Endothelial cell of umbilical vein (primary cell): ENCODE results near the gene BLTP3B. TPM values are rescaled to one million over a fixed set of nuclear protein-coding genes. Genes with fewer than 3 reads are reported as not detected.

Experiments
- BruUV-seq: library from RNA; stranded (reverse); fragments of 400-500 nt; replicated peaks from 2 replicates; lab custom pipeline; 2021; lab: Mats Ljungman, UMichigan
- CTCF ChIA-PET: fragments of 300-600, 350-600 bp; sonication (Branson Sonifier 250); formaldehyde crosslinking; loops from one replicate; lab custom pipeline; 2021; ENCODE audit warnings: antibody characterized with exemption, inconsistent platforms; lab: Charles Lee
- POLR2A ChIA-PET: fragments of 300-600, 350-600 bp; sonication (Branson Sonifier 250); formaldehyde crosslinking; loops from one replicate; lab custom pipeline; 2021; ENCODE audit warnings: antibody characterized with exemption, inconsistent platforms; lab: Charles Lee
- DNase-seq: peaks from one replicate; pipeline ENCODE4 v3.0.0-alpha.2; 2011; ENCODE audit warnings: low read depth, low spot score
- FAIRE-seq: peaks from 2 replicates; lab custom pipeline; 2011; peaks lifted over from hg19 to GRCh38; lab: Jason Lieb, UNC
- H2AFZ ChIP-seq: 2 replicates; pipeline ENCODE4 v1.6.0; 2012; ENCODE audit warnings: low read depth, low read length, control low read depth, inconsistent platforms
- H3K27ac ChIP-seq: 2 replicates; pipeline ENCODE4 v1.5.1; 2011; ENCODE audit warnings: low read depth, mild to moderate bottlenecking, control low read depth, low read length, moderate library complexity; ENCODE audit not compliant: insufficient read depth
- H3K27me3 ChIP-seq, 2 experiments: 2 replicates each; pipeline versions ENCODE4 v1.6.0 to v1.6.1; 2011; ENCODE audit warnings: low read length in 2 of 2, mixed read lengths in 1 of 2; ENCODE audit not compliant: control insufficient read depth in 2 of 2, insufficient read depth in 2 of 2
- H3K36me3 ChIP-seq, 2 experiments: 2 replicates in 1 of 2; 3 replicates in 1 of 2; pipeline ENCODE4 v1.5.1; 2011; ENCODE audit warnings: low read length in 2 of 2, mild to moderate bottlenecking in 1 of 2, moderate library complexity in 1 of 2; ENCODE audit not compliant: control insufficient read depth in 2 of 2, insufficient read depth in 2 of 2; ENCODE audit errors: extremely low read depth in 1 of 2
- H3K4me1 ChIP-seq: 3 replicates; pipeline ENCODE4 v1.5.1; 2011; ENCODE audit warnings: mild to moderate bottlenecking, low read length; ENCODE audit not compliant: control insufficient read depth, insufficient read depth; ENCODE audit errors: extremely low read depth
- H3K4me2 ChIP-seq: 2 replicates; pipeline ENCODE4 v1.6.1; 2011; ENCODE audit warnings: low read length, control low read depth, mixed read lengths; ENCODE audit not compliant: insufficient read depth
- H3K4me3 ChIP-seq, 3 experiments: fragments of 200-600 bp in 1 of 3; sonication (generic), shearing (Covaris generic) in 1 of 3; replicated peaks in 1 of 3; 2 replicates each; pipeline ENCODE4 v1.5.1; 2011 to 2016; ENCODE audit warnings: control low read depth in 3 of 3, low read length in 3 of 3, mild to moderate bottlenecking in 2 of 3, inconsistent platforms in 1 of 3, low read depth in 1 of 3, moderate library complexity in 1 of 3; ENCODE audit not compliant: insufficient read depth in 1 of 3
- H3K79me2 ChIP-seq: 2 replicates; pipeline ENCODE4 v1.6.0; 2012; ENCODE audit warnings: low read length, inconsistent platforms; ENCODE audit not compliant: control insufficient read depth, insufficient read depth
- H3K9ac ChIP-seq: replicated peaks from 2 replicates; pipeline ENCODE3; 2011; ENCODE audit warnings: low read length, control low read depth; ENCODE audit not compliant: insufficient read depth; ENCODE audit errors: extremely low read depth
- H3K9me1 ChIP-seq: replicated peaks from 3 replicates; pipeline ENCODE4 v1.6.0; 2011; ENCODE audit warnings: mild to moderate bottlenecking, low read length; ENCODE audit not compliant: control insufficient read depth, insufficient read depth; ENCODE audit errors: extremely low read depth
- H3K9me3 ChIP-seq: replicated peaks from 2 replicates; pipeline ENCODE4 v1.5.1; 2012; ENCODE audit warnings: low read length, inconsistent platforms; ENCODE audit not compliant: control insufficient read depth, insufficient read depth
- H4K20me1 ChIP-seq: replicated peaks from 2 replicates; pipeline ENCODE3; 2011; ENCODE audit warnings: mild to moderate bottlenecking, low read length; ENCODE audit not compliant: control insufficient read depth, insufficient read depth; ENCODE audit errors: extremely low read depth
- EZH2 ChIP-seq: IDR thresholded peaks from 2 replicates; pipeline ENCODE4 v1.6.1; 2012; ENCODE audit warnings: borderline replicate concordance, low read depth, mild to moderate bottlenecking, moderate library complexity, low read length, inconsistent platforms; ENCODE audit not compliant: severe bottlenecking
- FOS ChIP-seq: IDR thresholded peaks from 2 replicates; pipeline ENCODE4 v1.6.1; 2011; ENCODE audit warnings: mild to moderate bottlenecking, low read length, moderate library complexity, borderline replicate concordance; ENCODE audit not compliant: insufficient read depth
- GATA2 ChIP-seq: IDR thresholded peaks from 2 replicates; pipeline ENCODE4 v1.7.0; 2011; ENCODE audit warnings: low read depth, mild to moderate bottlenecking, moderate library complexity, mixed read lengths, low read length; ENCODE audit not compliant: insufficient read length, insufficient read depth
- JUN ChIP-seq: IDR thresholded peaks from 2 replicates; pipeline ENCODE4 v1.6.1; 2011; ENCODE audit warnings: borderline replicate concordance, low read depth; ENCODE audit not compliant: insufficient read length, insufficient read depth
- MYC ChIP-seq: IDR thresholded peaks from one replicate; pipeline ENCODE4 v1.6.1; 2011; ENCODE audit warnings: mild to moderate bottlenecking, low read depth, low read length
- POLR2A ChIP-seq: IDR thresholded peaks from 2 replicates; pipeline ENCODE4 v1.6.1; 2012; ENCODE audit warnings: low read depth, mild to moderate bottlenecking, control low read depth, low read length
- POLR2AphosphoS5 ChIP-seq: IDR thresholded peaks from 2 replicates; pipeline ENCODE4 v1.6.1; 2012; ENCODE audit warnings: low read depth, mild to moderate bottlenecking, control low read depth, low read length, moderate library complexity; ENCODE audit not compliant: insufficient read depth
- dilution Hi-C: fragments of 300-500 bp; cut with MboI; formaldehyde crosslinking; loops from one replicate; pipeline ENCODE4 v1.15.0; 2019; ENCODE audit warnings: low sequenced_read_pairs; ENCODE audit not compliant: extremely low pct_ligation_motif_present
- intact Hi-C: fragments of 100-400 bp; cut with micrococcal nuclease; formaldehyde crosslinking; loops from one replicate; pipeline ENCODE4 v1.10.0; 2022
- polyA plus RNA-seq, 4 experiments: library from polyadenylated mRNA; depleted of rRNA in 3 of 4; stranded (reverse) in 3 of 4; unstranded in 1 of 4; fragments of >200 nt; gene quantifications; 2 replicates each; pipeline versions ENCODE4 v1.2.1 to v1.2.3, GENCODE V29; 2011 to 2012; ENCODE audit warnings: missing spikeins in 1 of 4
- total RNA-seq: library from RNA; stranded (reverse); gene quantifications from 2 replicates; pipeline ENCODE4 v1.2.3, GENCODE V29; 2021
- TF ChIP-seq, protein P1 (sequence below): IDR thresholded peaks from 2 replicates; pipeline ENCODE4 v1.6.1; 2011; ENCODE audit not compliant: insufficient read depth, insufficient read length
- TF ChIP-seq, protein P2 (sequence below), 2 donors: IDR thresholded peaks; 1 replicate in 1 of 2; 2 replicates in 1 of 2; pipeline ENCODE4 v1.5.1; 2011; ENCODE audit warnings: low read length in 2 of 2, mild to moderate bottlenecking in 2 of 2, moderate library complexity in 2 of 2, control low read depth in 1 of 2, inconsistent platforms in 1 of 2, low read depth in 1 of 2; ENCODE audit not compliant: insufficient read depth in 1 of 2; ENCODE audit errors: extremely low read depth in 1 of 2

The BLTP3B gene
- total and polyA plus RNA-seq, 2 donors (not counting 3 experiments of a cell fraction or from before 2014, with no cell fraction given): 5.4 to 17.9 TPM

DNA sequence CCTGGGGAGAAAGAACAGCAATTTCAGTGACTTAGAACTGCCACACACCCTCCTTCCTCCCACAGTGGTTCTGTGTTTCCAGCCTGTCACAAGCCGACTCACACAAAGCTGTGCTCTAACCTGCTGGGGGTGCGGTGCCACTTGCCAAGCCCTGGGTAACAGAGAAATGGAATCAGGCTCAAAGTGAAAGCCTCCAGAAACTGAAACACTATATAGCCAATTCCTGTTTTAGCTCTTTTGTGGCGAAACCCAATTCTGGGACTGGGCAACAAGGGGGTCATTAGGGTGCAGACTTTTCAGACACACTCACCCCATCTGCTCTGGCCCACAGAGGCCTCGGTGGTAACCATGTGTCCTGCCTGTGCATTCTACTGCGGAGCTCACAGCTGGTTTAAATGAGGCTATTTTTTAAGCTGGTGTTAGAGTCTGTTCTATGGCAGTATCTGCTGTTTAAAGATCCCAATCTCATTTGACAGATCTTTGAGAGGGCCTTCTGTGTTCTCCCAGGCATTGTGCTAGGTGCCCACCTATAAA lies 42.8 kb upstream of the BLTP3B start:
- DNase-seq: no peak
- no peaks in the 10 kb centered on the region for H3K79me2 ChIP-seq
- ChIA-PET POLR2A (no interaction called here), CTCF (interaction anchor here (1.0 kb wide), 1 partner anchor 31 kb away, joined by 3 read pairs; no protein-coding TSS in a partner anchor)
- H4K20me1 ChIP-seq: no peaks in the 10 kb centered on the region
- no peak for FAIRE-seq
- no peak overlapping the region for H2AFZ ChIP-seq
- H3K9ac ChIP-seq: no peak overlapping the region
- H3K27ac ChIP-seq: no peak overlapping the region
- H3K9me1 ChIP-seq: no peaks in the 10 kb centered on the region
- H3K4me2 ChIP-seq: no peak overlapping the region
- no TSS peak for BruUV-seq
- H3K4me1 ChIP-seq: no peaks in the 10 kb centered on the region
- intact Hi-C loops: no loop called here
- H3K9me3 ChIP-seq: no peaks in the 10 kb centered on the region
- H3K36me3 ChIP-seq: no peaks in the 10 kb centered on the region
- H3K4me3 ChIP-seq: no peak overlapping the region
- TF ChIP-seq, protein P1, sequence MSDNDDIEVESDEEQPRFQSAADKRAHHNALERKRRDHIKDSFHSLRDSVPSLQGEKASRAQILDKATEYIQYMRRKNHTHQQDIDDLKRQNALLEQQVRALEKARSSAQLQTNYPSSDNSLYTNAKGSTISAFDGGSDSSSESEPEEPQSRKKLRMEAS: no peak
- TF ChIP-seq POLR2A (no peak), MYC (no peak)
- H3K27me3 ChIP-seq: peaks cover 0 to 2% of the 10 kb centered on the region in 2 experiments
- dilution Hi-C loops: no loop called here

DNA sequence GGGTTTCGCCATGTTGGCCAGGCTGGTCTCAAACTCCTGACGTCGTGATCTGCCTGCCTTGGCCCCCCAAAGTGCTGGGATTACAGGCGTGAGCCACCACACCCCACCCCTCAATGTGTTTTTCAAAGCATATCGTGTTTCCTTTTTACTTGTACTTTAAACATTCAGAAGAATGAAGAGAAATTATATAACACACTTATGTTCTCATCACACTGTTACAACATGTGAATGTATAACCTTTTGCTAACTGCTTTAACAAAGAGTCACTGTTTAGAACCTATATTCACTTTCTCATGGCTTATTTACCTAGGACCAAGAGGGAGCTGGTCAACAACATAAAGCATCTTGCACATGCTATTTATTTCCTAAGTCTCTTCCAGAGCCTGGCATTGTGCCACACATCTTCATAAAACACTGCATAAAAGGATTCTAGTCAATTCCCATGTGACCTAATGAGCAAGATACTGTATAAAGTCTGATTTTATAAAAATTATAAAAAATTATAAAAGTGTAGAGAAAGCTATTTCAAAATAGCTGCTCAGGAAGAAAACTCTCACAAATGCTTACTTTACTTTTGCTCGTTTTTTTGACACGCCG lies 42.0 kb upstream of the BLTP3B start:
- FAIRE-seq: no peak
- H3K9me3 ChIP-seq: no peaks in the 10 kb centered on the region

More for the DNA sequence above, 42.0 kb upstream of the BLTP3B start:
- POLR2A ChIA-PET: no interaction called here
- no peak overlapping the region for H3K27ac ChIP-seq
- intact Hi-C loops (no loop called here), dilution Hi-C loops (no loop called here)
- H2AFZ ChIP-seq: no peak overlapping the region
- H3K9me1 ChIP-seq: no peaks in the 10 kb centered on the region
- H3K4me3 ChIP-seq: no peak overlapping the region
- BruUV-seq: no TSS peak
- H4K20me1 ChIP-seq: no peaks in the 10 kb centered on the region
- H3K27me3 ChIP-seq: peaks cover 0 to 2% of the 10 kb centered on the region in 2 experiments
- TF ChIP-seq POLR2AphosphoS5 (no peak), POLR2A (no peak), GATA2 (no peak), EZH2 (no peak), FOS (no peak), JUN (no peak), MYC (no peak)
- TF ChIP-seq, protein P1: no peak
- TF ChIP-seq, protein P2, sequence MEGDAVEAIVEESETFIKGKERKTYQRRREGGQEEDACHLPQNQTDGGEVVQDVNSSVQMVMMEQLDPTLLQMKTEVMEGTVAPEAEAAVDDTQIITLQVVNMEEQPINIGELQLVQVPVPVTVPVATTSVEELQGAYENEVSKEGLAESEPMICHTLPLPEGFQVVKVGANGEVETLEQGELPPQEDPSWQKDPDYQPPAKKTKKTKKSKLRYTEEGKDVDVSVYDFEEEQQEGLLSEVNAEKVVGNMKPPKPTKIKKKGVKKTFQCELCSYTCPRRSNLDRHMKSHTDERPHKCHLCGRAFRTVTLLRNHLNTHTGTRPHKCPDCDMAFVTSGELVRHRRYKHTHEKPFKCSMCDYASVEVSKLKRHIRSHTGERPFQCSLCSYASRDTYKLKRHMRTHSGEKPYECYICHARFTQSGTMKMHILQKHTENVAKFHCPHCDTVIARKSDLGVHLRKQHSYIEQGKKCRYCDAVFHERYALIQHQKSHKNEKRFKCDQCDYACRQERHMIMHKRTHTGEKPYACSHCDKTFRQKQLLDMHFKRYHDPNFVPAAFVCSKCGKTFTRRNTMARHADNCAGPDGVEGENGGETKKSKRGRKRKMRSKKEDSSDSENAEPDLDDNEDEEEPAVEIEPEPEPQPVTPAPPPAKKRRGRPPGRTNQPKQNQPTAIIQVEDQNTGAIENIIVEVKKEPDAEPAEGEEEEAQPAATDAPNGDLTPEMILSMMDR (IDR thresholded peaks at IDR 0.05; ENCODE audit: extremely low read depth in 1 of 2, insufficient read depth in 1 of 2, low read depth in 1 of 2, low read length in 2 of 2): no peak
- H3K79me2 ChIP-seq: no peaks in the 10 kb centered on the region
- CTCF ChIA-PET: no interaction called here
- no peak overlapping the region for H3K9ac ChIP-seq
- H3K4me1 ChIP-seq: no peaks in the 10 kb centered on the region
- DNase-seq: no peak
- H3K36me3 ChIP-seq: no peaks in the 10 kb centered on the region
- no peak overlapping the region for H3K4me2 ChIP-seq
